PC-9 (cell line): Measurements from ENCODE around the gene KLHL15. TPM values are rescaled to one million over a fixed set of nuclear protein-coding genes. Genes with fewer than 3 reads are reported as not detected.
"Not testable (repeated sequence)": the region's sequence is repeated elsewhere in the genome, so short reads cannot be mapped to it uniquely, and the experiment has no call there.

Experiments used
- BruUV-seq: library from RNA; stranded (reverse); fragments of 400-500 nt; replicated peaks from 2 replicates; lab custom pipeline; 2021; lab: Mats Ljungman, UMichigan
- CTCF ChIA-PET: fragments of 300-600 bp; sonication (Branson Sonifier 250); formaldehyde crosslinking; loops from one replicate; lab custom pipeline; 2022; ENCODE audit warnings: antibody characterized with exemption; lab: Charles Lee
- POLR2A ChIA-PET: fragments of 300-600 bp; sonication (Branson Sonifier 250); formaldehyde crosslinking; loops from one replicate; lab custom pipeline; 2022; ENCODE audit warnings: antibody characterized with exemption; ENCODE audit not compliant: unreplicated experiment; lab: Charles Lee
- DNase-seq, 2 experiments: peaks; one replicate each; pipeline versions ENCODE4 v3.0.0 to v3.0.0-alpha.2; 2015 to 2022; ENCODE audit warnings: mixed read lengths in 1 of 2
- H2AFZ ChIP-seq: fragments of 200-600 bp; sonication (generic); 2 replicates; pipeline ENCODE4 v1.8.1; 2017; ENCODE audit warnings: antibody characterized with exemption
- H3F3A ChIP-seq: fragments of 200-600 bp; sonication (generic); 2 replicates; pipeline ENCODE4 v1.8.1; 2017; ENCODE audit warnings: antibody characterized with exemption, mild to moderate bottlenecking, low read depth; ENCODE audit not compliant: insufficient read depth
- H3K27ac ChIP-seq: fragments of 200-600 bp; sonication (generic); 2 replicates; pipeline ENCODE4 v1.6.1; 2016; ENCODE audit warnings: mixed run types
- H3K27me3 ChIP-seq: fragments of 200-600 bp; sonication (generic); 2 replicates; pipeline ENCODE4 v1.6.1; 2016; ENCODE audit warnings: low read depth, mixed run types; ENCODE audit not compliant: insufficient read depth
- H3K36me3 ChIP-seq: fragments of 200-600 bp; sonication (generic); 2 replicates; pipeline ENCODE4 v1.6.1; 2016; ENCODE audit warnings: low read depth, mixed run types
- H3K4me1 ChIP-seq: fragments of 200-600 bp; sonication (generic); replicated peaks from 2 replicates; pipeline ENCODE4 v1.6.1; 2016; ENCODE audit warnings: mixed run types; ENCODE audit not compliant: insufficient read depth
- H3K4me2 ChIP-seq: fragments of 200-600 bp; sonication (generic); 2 replicates; pipeline ENCODE4 v1.6.1; 2017; ENCODE audit warnings: mixed run types
- H3K4me3 ChIP-seq: fragments of 200-600 bp; sonication (generic); 2 replicates; pipeline ENCODE4 v1.6.1; 2016; ENCODE audit warnings: mixed run types
- H3K79me2 ChIP-seq: fragments of 200-600 bp; sonication (generic); 2 replicates; pipeline ENCODE4 v1.6.1; 2017; ENCODE audit warnings: low read depth, mixed run types
- H3K9me2 ChIP-seq: fragments of 200-600 bp; sonication (generic); 2 replicates; pipeline ENCODE4 v1.8.1; 2017; ENCODE audit warnings: mild to moderate bottlenecking; ENCODE audit not compliant: insufficient read depth
- H3K9me3 ChIP-seq: fragments of 200-600 bp; sonication (generic); 2 replicates; pipeline ENCODE4 v1.8.1; 2016; ENCODE audit warnings: low read depth; ENCODE audit not compliant: insufficient read depth
- H4K20me1 ChIP-seq: fragments of 200-600 bp; sonication (generic); 2 replicates; pipeline ENCODE4 v1.8.1; 2017; ENCODE audit not compliant: insufficient read depth
- EZH2 ChIP-seq: fragments of 200-600 bp; sonication (generic); IDR thresholded peaks from 2 replicates; pipeline ENCODE4 v1.8.0; 2017; ENCODE audit warnings: antibody characterized with exemption, low read depth
- intact Hi-C: fragments of 100-400 bp; cut with micrococcal nuclease; formaldehyde crosslinking; loops from one replicate; pipeline ENCODE4 v1.10.0; 2022; ENCODE audit not compliant: unreplicated experiment
- total RNA-seq: library from RNA; stranded (reverse); gene quantifications from 2 replicates; pipeline ENCODE4 v1.2.3, GENCODE V29; 2021
- TF ChIP-seq, protein P1 (sequence below): fragments of 200-600 bp; sonication (generic); conservative IDR thresholded peaks from 2 replicates; pipeline ENCODE4 v1.6.1; 2017; ENCODE audit warnings: mixed run types, antibody characterized with exemption, mild to moderate bottlenecking, moderate library complexity

KLHL15 gene
- total RNA-seq, 1 experiment from 2014 or later = 3.7 TPM

DNA sequence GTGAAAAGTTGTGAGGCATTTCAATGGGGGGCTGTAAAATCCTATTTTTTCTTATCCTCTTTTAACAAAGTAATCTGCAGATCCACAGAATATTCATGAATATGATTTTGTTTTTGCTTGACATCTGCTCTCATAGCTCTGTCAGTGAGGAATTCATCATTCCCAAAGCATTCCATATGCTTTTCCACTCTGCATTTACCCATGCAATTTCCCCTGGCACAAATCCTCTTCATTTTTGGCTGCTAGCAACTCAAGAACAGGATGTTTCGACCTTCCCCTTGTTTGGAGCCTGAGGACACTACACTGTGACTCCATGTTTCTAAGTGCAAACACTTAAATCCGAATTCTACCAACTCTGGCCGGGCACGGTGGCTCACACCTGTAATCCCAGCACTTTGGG lies 48.5 kb downstream of the KLHL15 start:
- CTCF ChIA-PET = no interaction called here
- no peak overlapping the region for H3K27ac ChIP-seq
- H3K9me2 ChIP-seq = no peaks in the 10 kb centered on the region
- no peaks in the 10 kb centered on the region for H3K27me3 ChIP-seq
- H4K20me1 ChIP-seq = no peaks in the 10 kb centered on the region
- no peak for TF ChIP-seq EZH2
- TF ChIP-seq, protein P1, sequence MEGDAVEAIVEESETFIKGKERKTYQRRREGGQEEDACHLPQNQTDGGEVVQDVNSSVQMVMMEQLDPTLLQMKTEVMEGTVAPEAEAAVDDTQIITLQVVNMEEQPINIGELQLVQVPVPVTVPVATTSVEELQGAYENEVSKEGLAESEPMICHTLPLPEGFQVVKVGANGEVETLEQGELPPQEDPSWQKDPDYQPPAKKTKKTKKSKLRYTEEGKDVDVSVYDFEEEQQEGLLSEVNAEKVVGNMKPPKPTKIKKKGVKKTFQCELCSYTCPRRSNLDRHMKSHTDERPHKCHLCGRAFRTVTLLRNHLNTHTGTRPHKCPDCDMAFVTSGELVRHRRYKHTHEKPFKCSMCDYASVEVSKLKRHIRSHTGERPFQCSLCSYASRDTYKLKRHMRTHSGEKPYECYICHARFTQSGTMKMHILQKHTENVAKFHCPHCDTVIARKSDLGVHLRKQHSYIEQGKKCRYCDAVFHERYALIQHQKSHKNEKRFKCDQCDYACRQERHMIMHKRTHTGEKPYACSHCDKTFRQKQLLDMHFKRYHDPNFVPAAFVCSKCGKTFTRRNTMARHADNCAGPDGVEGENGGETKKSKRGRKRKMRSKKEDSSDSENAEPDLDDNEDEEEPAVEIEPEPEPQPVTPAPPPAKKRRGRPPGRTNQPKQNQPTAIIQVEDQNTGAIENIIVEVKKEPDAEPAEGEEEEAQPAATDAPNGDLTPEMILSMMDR = no peak
- H3K4me3 ChIP-seq = no peak overlapping the region
- DNase-seq = no peak
- no peaks in the 10 kb centered on the region for H3K4me1 ChIP-seq
- intact Hi-C loops = no loop called here
- H3K4me2 ChIP-seq = no peak overlapping the region
- BruUV-seq = no TSS peak
- H3K9me3 ChIP-seq = no peaks in the 10 kb centered on the region
- H2AFZ ChIP-seq = no peak overlapping the region
- POLR2A ChIA-PET = no interaction called here
- no peaks in the 10 kb centered on the region for H3K36me3 ChIP-seq
- H3K79me2 ChIP-seq = no peaks in the 10 kb centered on the region
- no peaks in the 10 kb centered on the region for H3F3A ChIP-seq

DNA sequence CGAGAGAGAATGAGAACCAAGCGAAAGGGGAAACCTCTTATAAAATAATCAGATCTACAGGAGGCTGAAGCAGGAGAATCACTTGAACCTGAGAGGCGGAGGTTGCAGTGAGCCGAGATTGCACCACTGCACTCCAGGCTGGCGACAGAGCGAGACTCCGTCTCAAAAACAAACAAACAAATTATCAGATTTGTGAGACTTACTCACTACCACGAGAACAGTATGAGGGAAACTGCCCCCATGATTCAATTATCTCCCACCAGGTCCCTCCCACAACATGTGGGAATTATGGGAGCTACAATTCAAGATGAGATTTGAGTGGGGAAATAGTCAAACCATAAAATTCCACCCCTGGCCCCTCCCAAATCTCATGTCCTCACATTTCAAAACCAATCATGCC lies 61.4 kb downstream of the KLHL15 start:
- H3F3A ChIP-seq, H3K4me3 ChIP-seq, H3K9me2 ChIP-seq, H3K4me2 ChIP-seq, H3K79me2 ChIP-seq, H3K36me3 ChIP-seq, CTCF ChIA-PET, BruUV-seq, H3K27me3 ChIP-seq, DNase-seq, H3K4me1 ChIP-seq, H2AFZ ChIP-seq, H4K20me1 ChIP-seq, intact Hi-C loops, POLR2A ChIA-PET, H3K27ac ChIP-seq, H3K9me3 ChIP-seq: not testable (repeated sequence)

- Histone ChIP-seq H3K4me3 (no peak overlapping the region), H3K4me1 (no peaks in the 10 kb centered on the region), H3K9me3 (no peaks in the 10 kb centered on the region), H2AFZ (no peak overlapping the region), H3K27me3 (no peaks in the 10 kb centered on the region), H3K36me3 (no peaks in the 10 kb centered on the region), H3K9me2 (no peaks in the 10 kb centered on the region), H3K27ac (no peak overlapping the region), H3K79me2 (no peaks in the 10 kb centered on the region), H3F3A (no peaks in the 10 kb centered on the region), H3K4me2 (no peak overlapping the region), H4K20me1 (no peaks in the 10 kb centered on the region)
- no peak for TF ChIP-seq EZH2
- TF ChIP-seq, protein P1 = no peak
- no peak for DNase-seq
- BruUV-seq = no TSS peak
- intact Hi-C loops = no loop called here
- ChIA-PET POLR2A (no interaction called here), CTCF (no interaction called here)
Measured at GRCh38 chrX:23964191-23964590, 62.8 kb downstream of the KLHL15 start.

GRCh38 chrX:23959781-23960180 lies 67.2 kb downstream of the KLHL15 start:
- Histone ChIP-seq H3K36me3 (no peaks in the 10 kb centered on the region), H3K4me1 (no peaks in the 10 kb centered on the region), H3K9me3 (no peaks in the 10 kb centered on the region), H4K20me1 (no peaks in the 10 kb centered on the region), H3K79me2 (no peaks in the 10 kb centered on the region), H2AFZ (no peak overlapping the region), H3K4me3 (no peak overlapping the region), H3F3A (no peaks in the 10 kb centered on the region), H3K27me3 (no peaks in the 10 kb centered on the region), H3K9me2 (no peaks in the 10 kb centered on the region), H3K4me2 (no peak overlapping the region), H3K27ac (no peak overlapping the region)
- POLR2A ChIA-PET = no interaction called here
- intact Hi-C loops = no loop called here
- no peak for DNase-seq
- CTCF ChIA-PET = no interaction called here
- no TSS peak for BruUV-seq
- no peak for TF ChIP-seq EZH2
